GM23248 (cell line): ENCODE measurements around the gene KLHDC9. TPM values are rescaled to one million over a fixed set of nuclear protein-coding genes. Genes with fewer than 3 reads are reported as not detected.
"Not testable (repeated sequence)": the region's sequence is repeated elsewhere in the genome, so short reads cannot be mapped to it uniquely, and the experiment has no call there.

Experiments used
- DNase-seq: peaks from one replicate; pipeline ENCODE4 v3.0.0-alpha.2; 2015
- H2AFZ ChIP-seq: fragments of 200-600 bp; sonication (generic); 2 replicates; pipeline ENCODE4 v1.6.1; 2016; ENCODE audit warnings: antibody characterized with exemption
- H3F3A ChIP-seq: fragments of 200-600 bp; sonication (generic); 2 replicates; pipeline ENCODE4 v1.6.1; 2016; ENCODE audit warnings: mild to moderate bottlenecking, antibody characterized with exemption, mixed run types; ENCODE audit not compliant: insufficient read depth
- H3K27ac ChIP-seq: fragments of 200-600 bp; sonication (generic); 2 replicates; pipeline ENCODE4 v1.5.1; 2016; ENCODE audit warnings: mild to moderate bottlenecking
- H3K27me3 ChIP-seq: fragments of 200-600 bp; sonication (generic); replicated peaks from 2 replicates; pipeline ENCODE4 v1.6.1; 2016; ENCODE audit warnings: mild to moderate bottlenecking; ENCODE audit not compliant: insufficient read depth
- H3K36me3 ChIP-seq: fragments of 200-600 bp; sonication (generic); 2 replicates; pipeline ENCODE4 v1.6.1; 2016; ENCODE audit warnings: low read depth, mild to moderate bottlenecking
- H3K4me1 ChIP-seq: fragments of 200-600 bp; sonication (generic); 2 replicates; pipeline ENCODE4 v1.6.1; 2016; ENCODE audit warnings: mild to moderate bottlenecking; ENCODE audit not compliant: insufficient read depth
- H3K4me2 ChIP-seq: fragments of 200-600 bp; sonication (generic); one replicate; pipeline ENCODE4 v1.6.1; 2016; ENCODE audit warnings: mild to moderate bottlenecking; ENCODE audit not compliant: unreplicated experiment
- H3K4me3 ChIP-seq: fragments of 200-600 bp; sonication (generic); 2 replicates; pipeline ENCODE4 v1.5.1; 2016; ENCODE audit warnings: mild to moderate bottlenecking
- H3K79me2 ChIP-seq: fragments of 200-600 bp; sonication (generic); 2 replicates; pipeline ENCODE4 v1.6.1; 2016; ENCODE audit warnings: mild to moderate bottlenecking; ENCODE audit not compliant: insufficient read depth
- H3K9ac ChIP-seq: fragments of 200-600 bp; sonication (generic); 2 replicates; pipeline ENCODE4 v1.6.1; 2016; ENCODE audit warnings: mild to moderate bottlenecking
- H3K9me2 ChIP-seq: fragments of 200-600 bp; sonication (generic); 2 replicates; pipeline ENCODE4 v1.6.1; 2016; ENCODE audit warnings: mixed run types, mild to moderate bottlenecking, moderate library complexity; ENCODE audit not compliant: insufficient read depth
- H3K9me3 ChIP-seq: fragments of 200-600 bp; sonication (generic); one replicate; pipeline ENCODE4 v1.6.1; 2017; ENCODE audit warnings: low read depth
- H4K20me1 ChIP-seq: fragments of 200-600 bp; sonication (generic); 2 replicates; pipeline ENCODE4 v1.6.0; 2016; ENCODE audit not compliant: insufficient read depth
- EZH2 ChIP-seq: fragments of 200-600 bp; sonication (generic); IDR thresholded peaks from 2 replicates; pipeline ENCODE4 v1.6.1; 2018; ENCODE audit warnings: antibody characterized with exemption, mild to moderate bottlenecking; ENCODE audit not compliant: insufficient read depth, poor library complexity, severe bottlenecking
- EZH2phosphoT487 ChIP-seq: fragments of 200-600 bp; sonication (generic); IDR thresholded peaks from 2 replicates; pipeline ENCODE4 v1.6.1; 2018; ENCODE audit warnings: antibody characterized with exemption, moderate library complexity, mild to moderate bottlenecking, low read depth; ENCODE audit not compliant: insufficient read depth
- WGBS, 2 experiments: methylation state at CpG; one replicate each; pipeline ENCODE4 v1.1.6; 2015 to 2017; ENCODE audit warnings: low lambda C conversion rate in 2 of 2, low coverage in 1 of 2; ENCODE audit errors: missing lambda C conversion rate in 2 of 2; 5-methylcytosine and 5-hydroxymethylcytosine counted together
- in situ Hi-C: fragments of 300-500 bp; cut with MboI; formaldehyde crosslinking; loops from 2 replicates; pipeline ENCODE4 v1.15.0; 2020
- polyA plus RNA-seq: library from polyadenylated mRNA; unstranded; fragments of >200 nt; fragmentation: Nextera tagmentation; extraction: Ambion mirVana; gene quantifications from 2 replicates; pipeline ENCODE4 v1.2.1, GENCODE V29; 2016
- total RNA-seq: library from RNA; depleted of rRNA; stranded (reverse); fragments of >200 nt; shearing (Covaris generic); gene quantifications from 2 replicates; pipeline ENCODE4 v1.2.3, GENCODE V29; 2014

KLHDC9 gene
- total and polyA plus RNA-seq, 2 experiments from 2014 or later, result 3.2 to 3.7 TPM

DNA sequence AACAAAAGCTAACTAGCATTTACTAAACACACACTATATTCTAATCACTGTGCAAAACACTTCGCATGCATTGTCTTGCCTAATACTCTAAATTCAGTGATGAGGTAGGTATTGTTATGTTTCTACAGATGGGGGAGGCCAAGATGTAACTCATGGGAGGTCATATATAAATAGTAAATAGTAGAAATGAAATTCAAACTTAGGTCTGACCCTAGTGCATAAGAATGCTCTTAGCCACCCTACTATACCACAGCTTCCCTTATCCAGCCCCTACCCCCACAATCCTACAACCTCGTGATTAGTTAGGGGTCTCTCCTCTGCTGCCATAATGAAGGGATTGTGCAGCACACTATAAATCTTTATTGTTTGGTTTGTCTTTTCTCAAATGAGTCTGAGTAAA is 16.4 kb downstream of the KLHDC9 start:
- in situ Hi-C loops, result no loop called here
- Histone ChIP-seq H3F3A (peaks cover 15% of the 10 kb centered on the region; the same call in 1 of the 2 replicates), H3K79me2 (peaks cover 95% of the 10 kb centered on the region), H3K4me3 (no peak overlapping the region), H3K9me2 (no peaks in the 10 kb centered on the region), H3K4me1 (peaks cover 42% of the 10 kb centered on the region), H3K27ac (peak overlapping the region; percentile 64), H3K9me3 (no peaks in the 10 kb centered on the region), H3K27me3 (no peaks in the 10 kb centered on the region), H4K20me1 (no peaks in the 10 kb centered on the region), H3K9ac (no peak overlapping the region), H2AFZ (no peak overlapping the region), H3K4me2 (no peak overlapping the region), H3K36me3 (no peaks in the 10 kb centered on the region; the same call in 1 of the 2 replicates)
- WGBS, 2 experiments, result 93 to 97% methylated on average over 2 of the region's 2 CpGs
- no peak for DNase-seq
- TF ChIP-seq EZH2, result no peak
- no peak for TF ChIP-seq EZH2phosphoT487

- in situ Hi-C loops, result no loop called here
- WGBS, 2 experiments, result 70 to 80% methylated on average over 12 of the region's 12 CpGs
- Histone ChIP-seq H3K36me3 (peaks cover 3% of the 10 kb centered on the region; the same call in 1 of the 2 replicates), H3K9me2 (no peaks in the 10 kb centered on the region), H3K9ac (0 out of 2 replicates have a peak overlapping the region, but pooled peaks have one; percentile 2), H3K4me1 (peaks cover 45% of the 10 kb centered on the region), H3F3A (peaks cover 22% of the 10 kb centered on the region), H3K27ac (peak overlapping the region; percentile 64), H3K4me3 (no peak overlapping the region), H3K9me3 (no peaks in the 10 kb centered on the region), H2AFZ (no peak overlapping the region), H4K20me1 (no peaks in the 10 kb centered on the region), H3K79me2 (peaks cover 93% of the 10 kb centered on the region), H3K27me3 (no peaks in the 10 kb centered on the region), H3K4me2 (peak overlapping the region; percentile 37)
- TF ChIP-seq EZH2phosphoT487 (no peak), EZH2 (no peak)
- peak; percentile 83 for DNase-seq
Observed at GRCh38 chr1:161115132-161115711, 17.1 kb downstream of the KLHDC9 start.

DNA sequence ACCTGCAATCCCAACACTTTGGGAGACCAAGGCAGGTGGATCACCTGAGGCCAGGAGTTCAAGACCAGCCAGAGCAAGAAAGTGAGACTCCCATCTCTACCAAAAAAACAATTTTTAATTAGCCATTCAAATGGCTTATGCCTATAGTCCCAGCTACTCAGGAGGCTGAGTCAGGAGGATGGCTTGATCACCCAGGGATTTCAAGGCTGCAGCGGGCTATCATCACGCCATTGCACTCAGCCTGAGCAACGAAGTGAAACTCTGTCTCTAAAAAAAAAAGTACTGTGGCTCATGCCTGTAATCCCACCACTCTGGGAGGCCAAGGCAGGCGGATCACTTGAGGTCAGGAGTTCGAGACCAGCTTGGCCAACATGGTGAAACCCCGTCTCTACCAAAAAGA is 17.8 kb downstream of the KLHDC9 start:
- 89 to 93% methylated on average over 6 of the region's 6 CpGs for WGBS, 2 experiments
- H3K9ac ChIP-seq, H3K9me2 ChIP-seq, in situ Hi-C loops, H3K36me3 ChIP-seq, H4K20me1 ChIP-seq, H3K4me3 ChIP-seq, H3K9me3 ChIP-seq, H3K27me3 ChIP-seq, H2AFZ ChIP-seq, DNase-seq: not testable (repeated sequence)
- Histone ChIP-seq H3K79me2 (peaks cover 93% of the 10 kb centered on the region), H3K27ac (peak overlapping the region; percentile 64), H3K4me1 (peaks cover 45% of the 10 kb centered on the region), H3F3A (peaks cover 25% of the 10 kb centered on the region), H3K4me2 (peak overlapping the region; percentile 37)

GRCh38 chr1:161117759-161118581 is 19.8 kb downstream of the KLHDC9 start, which contains the start of the genes NIT1 and PFDN2:
NIT1 (plus strand) TSS chr1:161118105; CDS start chr1:161118177, 72 bp downstream.
PFDN2 (minus strand) TSS chr1:161118037; CDS start chr1:161118026, 11 bp downstream.
- 1% methylated on average over 49 to 58 of the region's 58 CpGs for WGBS, 2 experiments

More at GRCh38 chr1:161117759-161118581, 19.8 kb downstream of the KLHDC9 start, which contains the start of the genes NIT1 and PFDN2:
- in situ Hi-C loops, result no loop called here
- Histone ChIP-seq H3K79me2 (peaks cover 91% of the 10 kb centered on the region), H3F3A (peaks cover 41% of the 10 kb centered on the region), H3K27me3 (no peaks in the 10 kb centered on the region), H3K9me2 (no peaks in the 10 kb centered on the region), H3K4me1 (peaks cover 45% of the 10 kb centered on the region), H3K9me3 (no peaks in the 10 kb centered on the region), H3K9ac (peak within 1 kb of the TSS; percentile 99), H3K36me3 (peaks cover 28% of the 10 kb centered on the region; the same call in 1 of the 2 replicates), H3K4me2 (peak within 1 kb of the TSS; percentile 91), H3K27ac (peak within 1 kb of the TSS; percentile 95), H4K20me1 (no peaks in the 10 kb centered on the region), H2AFZ (peak within 1 kb of the TSS; percentile 88), H3K4me3 (peak within 1 kb of the TSS; percentile 97)
- peak; percentile 97 for DNase-seq
- TF ChIP-seq EZH2 (no peak), EZH2phosphoT487 (no peak)
